PC-3 (cell line): Measurements from ENCODE around the gene BRINP1.

Experiments
- CTCF ChIP-seq: fragments of 300-600 bp; sonication (generic); conservative IDR thresholded peaks from 2 replicates; pipeline ENCODE4 v1.5.1; 2017; ENCODE audit warnings: antibody characterized with exemption, low read depth, mild to moderate bottlenecking, low read length
- EZH2 ChIP-seq: fragments of 300-600 bp; sonication (generic); IDR thresholded peaks from one replicate; pipeline ENCODE4 v1.6.1; 2017; ENCODE audit warnings: antibody characterized with exemption, mild to moderate bottlenecking, low read length; ENCODE audit not compliant: unreplicated experiment
- EZH2phosphoT487 ChIP-seq: fragments of 300-600 bp; sonication (generic); IDR thresholded peaks from 2 replicates; pipeline ENCODE4 v1.6.1; 2018; ENCODE audit warnings: mild to moderate bottlenecking, antibody characterized with exemption, low read length, borderline replicate concordance

- TF ChIP-seq CTCF, result no peak
- no peak for TF ChIP-seq EZH2
- TF ChIP-seq EZH2phosphoT487, result no peak
Observed at GRCh38 chr9:119272500-119273211, 96.6 kb downstream of the BRINP1 start.
